GM12878 (cell line): Measurements from ENCODE around the gene ABCD3. TPM values are rescaled to one million over a fixed set of nuclear protein-coding genes. Genes with fewer than 3 reads are reported as not detected.

Experiments used
- ASH2L ChIP-seq: fragments of 300-600, 200-600 bp; sonication (generic); IDR thresholded peaks from 2 replicates; pipeline ENCODE4 v1.6.1; 2017; ENCODE audit warnings: low read depth, mild to moderate bottlenecking, borderline replicate concordance
- ATF2 ChIP-seq: IDR thresholded peaks from 2 replicates; pipeline ENCODE4 v1.6.1; 2012; ENCODE audit warnings: low read length, inconsistent platforms
- CUX1 ChIP-seq: IDR thresholded peaks from 2 replicates; pipeline ENCODE4 v1.6.1; 2012; ENCODE audit warnings: improper control_type of control experiment, low read depth, low read length; ENCODE audit not compliant: insufficient replicate concordance
- FOXK2 ChIP-seq: fragments of 450-650 bp; IDR thresholded peaks from 2 replicates; pipeline ENCODE4 v1.6.1; 2017; ENCODE audit warnings: mild to moderate bottlenecking, moderate library complexity
- KAT2A ChIP-seq: conservative IDR thresholded peaks from 2 replicates; pipeline ENCODE4 v1.6.1; 2011; ENCODE audit warnings: low read depth, low read length; ENCODE audit not compliant: control insufficient read depth
- MTA2 ChIP-seq: fragments of 450-650 bp; IDR thresholded peaks from 2 replicates; pipeline ENCODE4 v1.6.1; 2016; ENCODE audit warnings: low read depth, mild to moderate bottlenecking, moderate library complexity
- RUNX3 ChIP-seq: IDR thresholded peaks from 2 replicates; pipeline ENCODE4 v1.6.1; 2012; ENCODE audit warnings: low read length, inconsistent platforms
- SMAD5 ChIP-seq: IDR thresholded peaks from 2 replicates; pipeline ENCODE4 v1.6.1; 2016; ENCODE audit warnings: antibody characterized with exemption, low read depth
- STAT1 ChIP-seq: fragments of 450-650 bp; conservative IDR thresholded peaks from 2 replicates; pipeline ENCODE4 v1.6.1; 2014; ENCODE audit warnings: antibody characterized with exemption, mild to moderate bottlenecking
- ZBTB11 ChIP-seq: fragments of 450-650 bp; formaldehyde crosslinking; IDR thresholded peaks from 2 replicates; pipeline ENCODE4 v1.5.0; 2022; ENCODE audit warnings: mild to moderate bottlenecking, missing genetic modification characterization
- polyA plus RNA-seq, 11 experiments: library from polyadenylated mRNA; depleted of rRNA in 4 of 11; unstranded in 6 of 11; stranded (reverse) in 5 of 11; fragments of >200 nt; fragmentation: Nextera tagmentation in 4 of 11; fragmentation: Illumina TruSeq in 1 of 11; extraction: Ambion mirVana in 4 of 11; extraction: Trizol in 1 of 11; gene quantifications; 1 replicate in 1 of 11; 2 replicates in 10 of 11; pipeline versions ENCODE4 v1.2.1 to v1.2.3, GENCODE V29; 2011 to 2016; ENCODE audit warnings: inconsistent platforms in 2 of 11, missing spikeins in 2 of 11, low read depth in 1 of 11
- total RNA-seq, 4 experiments: library from RNA; depleted of rRNA in 3 of 4; stranded (reverse); fragments of >200 nt in 3 of 4; fragmentation: Illumina TruSeq in 1 of 4; extraction: Trizol in 1 of 4; gene quantifications; 2 replicates each; pipeline versions ENCODE4 v1.2.1 to v1.2.3, GENCODE V29; 2013 to 2021

Gene ABCD3
- total and polyA plus RNA-seq, 10 of the 15 experiments (the other 5 are each of a cell fraction or from before 2014, with no cell fraction given), result 15.1 to 40.2 (median 24.1) TPM

GRCh38 chr1:94537254-94537653, 119.1 kb downstream of the ABCD3 start (continued):
- TF ChIP-seq STAT1 (no peak), ZBTB11 (CRISPR knock-in tag) (no peak), FOXK2 (no peak), CUX1 (no peak), MTA2 (no peak), SMAD5 (no peak), ATF2 (no peak), ASH2L (no peak), RUNX3 (no peak), KAT2A (no peak)
